GM12878 (cell line): ENCODE data around the gene STK17A.

Experiments used
- CBX5 ChIP-seq: sonication (generic); IDR thresholded peaks from 2 replicates; pipeline ENCODE4 v1.6.1; 2016; ENCODE audit warnings: low read depth, moderate library complexity, mild to moderate bottlenecking, inconsistent platforms
- CHD2 ChIP-seq: IDR thresholded peaks from 2 replicates; pipeline ENCODE4 v1.6.1; 2011; ENCODE audit warnings: low read depth, low read length, improper control_type of control experiment, borderline replicate concordance
- HDAC2 ChIP-seq: fragments of 200-600 bp; sonication (generic); IDR thresholded peaks from 2 replicates; pipeline ENCODE4 v1.6.1; 2017
- MAX ChIP-seq: IDR thresholded peaks from 2 replicates; pipeline ENCODE4 v1.6.1; 2012; ENCODE audit warnings: low read depth, low read length, improper control_type of control experiment
- MYC ChIP-seq: IDR thresholded peaks from 2 replicates; pipeline ENCODE4 v1.6.1; 2011; ENCODE audit warnings: mild to moderate bottlenecking, low read length, moderate library complexity, inconsistent platforms; ENCODE audit not compliant: insufficient read depth, insufficient replicate concordance, insufficient read length, severe bottlenecking
- NKRF ChIP-seq: fragments of 450-650 bp; conservative IDR thresholded peaks from 2 replicates; pipeline ENCODE4 v1.6.1; 2017; ENCODE audit warnings: mild to moderate bottlenecking, moderate library complexity
- NRF1 ChIP-seq: conservative IDR thresholded peaks from 2 replicates; pipeline ENCODE4 v1.6.1; 2011; ENCODE audit warnings: mild to moderate bottlenecking, low read depth, low read length, improper control_type of control experiment
- REST ChIP-seq: IDR thresholded peaks from 2 replicates; pipeline ENCODE4 v1.6.1; 2012; ENCODE audit warnings: mild to moderate bottlenecking, low read depth, low read length
- YY1 ChIP-seq: IDR thresholded peaks from 2 replicates; pipeline ENCODE4 v1.6.1; 2011; ENCODE audit warnings: low read depth, mild to moderate bottlenecking, low read length
- ZBTB11 ChIP-seq: fragments of 450-650 bp; formaldehyde crosslinking; IDR thresholded peaks from 2 replicates; pipeline ENCODE4 v1.5.0; 2022; ENCODE audit warnings: mild to moderate bottlenecking, missing genetic modification characterization
- ZBTB33 ChIP-seq: fragments of 450-650 bp; IDR thresholded peaks from 2 replicates; pipeline ENCODE4 v1.6.1; 2017; ENCODE audit warnings: mild to moderate bottlenecking
- TF ChIP-seq, protein P1 (sequence below), 3 experiments: IDR thresholded peaks in 2 of 3; conservative IDR thresholded peaks in 1 of 3; 2 replicates each; pipeline ENCODE4 v1.5.1; 2011; ENCODE audit warnings: low read depth in 3 of 3, low read length in 3 of 3, mild to moderate bottlenecking in 3 of 3, control low read depth in 2 of 3, moderate library complexity in 2 of 3, inconsistent platforms in 1 of 3, mixed read lengths in 1 of 3; ENCODE audit not compliant: control insufficient read depth in 2 of 3, insufficient read depth in 1 of 3; ENCODE audit errors: extremely low read depth in 1 of 3
- TF ChIP-seq, protein P2 (sequence below): IDR thresholded peaks from 2 replicates; pipeline ENCODE4 v1.6.1; 2011; ENCODE audit warnings: mild to moderate bottlenecking, low read depth, low read length, moderate library complexity; ENCODE audit not compliant: insufficient replicate concordance
- TF ChIP-seq, protein P3 (sequence below): IDR thresholded peaks from 2 replicates; pipeline ENCODE4 v1.6.1; 2011; ENCODE audit warnings: low read depth, mild to moderate bottlenecking, low read length, moderate library complexity, borderline replicate concordance; ENCODE audit errors: extremely low read depth

GRCh38 chr7:43621729-43622448 lies 39.0 kb downstream of the STK17A start:
- TF ChIP-seq, protein P1, sequence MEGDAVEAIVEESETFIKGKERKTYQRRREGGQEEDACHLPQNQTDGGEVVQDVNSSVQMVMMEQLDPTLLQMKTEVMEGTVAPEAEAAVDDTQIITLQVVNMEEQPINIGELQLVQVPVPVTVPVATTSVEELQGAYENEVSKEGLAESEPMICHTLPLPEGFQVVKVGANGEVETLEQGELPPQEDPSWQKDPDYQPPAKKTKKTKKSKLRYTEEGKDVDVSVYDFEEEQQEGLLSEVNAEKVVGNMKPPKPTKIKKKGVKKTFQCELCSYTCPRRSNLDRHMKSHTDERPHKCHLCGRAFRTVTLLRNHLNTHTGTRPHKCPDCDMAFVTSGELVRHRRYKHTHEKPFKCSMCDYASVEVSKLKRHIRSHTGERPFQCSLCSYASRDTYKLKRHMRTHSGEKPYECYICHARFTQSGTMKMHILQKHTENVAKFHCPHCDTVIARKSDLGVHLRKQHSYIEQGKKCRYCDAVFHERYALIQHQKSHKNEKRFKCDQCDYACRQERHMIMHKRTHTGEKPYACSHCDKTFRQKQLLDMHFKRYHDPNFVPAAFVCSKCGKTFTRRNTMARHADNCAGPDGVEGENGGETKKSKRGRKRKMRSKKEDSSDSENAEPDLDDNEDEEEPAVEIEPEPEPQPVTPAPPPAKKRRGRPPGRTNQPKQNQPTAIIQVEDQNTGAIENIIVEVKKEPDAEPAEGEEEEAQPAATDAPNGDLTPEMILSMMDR (IDR thresholded peaks at IDR 0.05 in 2 of 3, conservative IDR thresholded peaks at IDR 0.05 in 1 of 3; ENCODE audit: control insufficient read depth in 2 of 3, extremely low read depth in 1 of 3, insufficient read depth in 1 of 3, low read depth in 3 of 3, low read length in 3 of 3): no peak
- TF ChIP-seq, protein P2, sequence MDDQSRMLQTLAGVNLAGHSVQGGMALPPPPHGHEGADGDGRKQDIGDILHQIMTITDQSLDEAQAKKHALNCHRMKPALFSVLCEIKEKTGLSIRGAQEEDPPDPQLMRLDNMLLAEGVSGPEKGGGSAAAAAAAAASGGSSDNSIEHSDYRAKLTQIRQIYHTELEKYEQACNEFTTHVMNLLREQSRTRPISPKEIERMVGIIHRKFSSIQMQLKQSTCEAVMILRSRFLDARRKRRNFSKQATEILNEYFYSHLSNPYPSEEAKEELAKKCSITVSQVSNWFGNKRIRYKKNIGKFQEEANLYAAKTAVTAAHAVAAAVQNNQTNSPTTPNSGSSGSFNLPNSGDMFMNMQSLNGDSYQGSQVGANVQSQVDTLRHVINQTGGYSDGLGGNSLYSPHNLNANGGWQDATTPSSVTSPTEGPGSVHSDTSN: no peak
- TF ChIP-seq REST (no peak), CBX5 (no peak), ZBTB33 (no peak), ZBTB11 (CRISPR knock-in tag) (no peak), YY1 (no peak), HDAC2 (no peak), CHD2 (no peak), MAX (no peak), NKRF (no peak), MYC (no peak), NRF1 (no peak)
- TF ChIP-seq, protein P3, sequence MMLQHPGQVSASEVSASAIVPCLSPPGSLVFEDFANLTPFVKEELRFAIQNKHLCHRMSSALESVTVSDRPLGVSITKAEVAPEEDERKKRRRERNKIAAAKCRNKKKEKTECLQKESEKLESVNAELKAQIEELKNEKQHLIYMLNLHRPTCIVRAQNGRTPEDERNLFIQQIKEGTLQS: no peak
